Ovary (tissue), 3 donors: ENCODE data around the gene DNAAF8.

ENCODE experiments used
- EP300 ChIP-seq: sonication (generic); formaldehyde crosslinking; IDR thresholded peaks from one replicate; pipeline ENCODE4 v1.6.1; 2017; ENCODE audit warnings: antibody characterized with exemption
- POLR2A ChIP-seq: fragments of 450-650 bp; IDR thresholded peaks from one replicate; pipeline ENCODE4 v1.6.1; 2017; ENCODE audit warnings: antibody characterized with exemption, mild to moderate bottlenecking, moderate library complexity
- TF ChIP-seq, protein P1 (sequence below), 3 donors: fragments of 450-650 bp in 2 of 3; fragments of 200-600 bp in 1 of 3; IDR thresholded peaks; one replicate each; pipeline versions ENCODE4 v1.5.1 to v1.8.0; 2016 to 2022; ENCODE audit warnings: antibody characterized with exemption in 3 of 3, mild to moderate bottlenecking in 1 of 3
- donor health status: DM: no; HTN: no; CAD: no.

DNA sequence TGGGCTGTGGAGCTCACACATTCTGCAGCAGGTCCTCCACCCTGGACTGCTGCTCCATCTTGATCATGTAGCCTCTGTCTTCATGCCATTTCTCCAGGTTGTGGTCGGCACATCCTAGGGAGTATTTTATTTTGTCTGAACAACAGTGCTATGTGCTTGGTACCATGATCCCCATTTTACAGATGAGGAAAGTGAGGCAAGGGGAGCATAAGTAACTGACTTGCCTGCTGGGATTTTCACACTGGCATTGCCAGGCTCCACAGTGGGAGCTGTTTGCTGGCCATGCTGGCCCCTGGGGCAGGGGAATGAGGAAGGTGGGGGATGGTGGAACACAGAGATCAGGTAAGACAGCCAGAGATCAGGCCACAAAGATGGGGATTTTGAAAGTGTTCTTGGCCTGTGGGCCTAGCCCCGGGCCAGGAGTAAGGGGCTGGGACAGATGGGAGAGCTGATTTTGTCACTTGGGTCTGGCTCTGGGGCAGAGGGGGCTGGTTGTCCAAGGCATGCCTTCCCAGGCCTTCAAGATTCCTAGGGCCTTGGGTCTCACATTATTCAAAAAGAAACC, 41.9 kb downstream of the DNAAF8 start:
- TF ChIP-seq, protein P1, sequence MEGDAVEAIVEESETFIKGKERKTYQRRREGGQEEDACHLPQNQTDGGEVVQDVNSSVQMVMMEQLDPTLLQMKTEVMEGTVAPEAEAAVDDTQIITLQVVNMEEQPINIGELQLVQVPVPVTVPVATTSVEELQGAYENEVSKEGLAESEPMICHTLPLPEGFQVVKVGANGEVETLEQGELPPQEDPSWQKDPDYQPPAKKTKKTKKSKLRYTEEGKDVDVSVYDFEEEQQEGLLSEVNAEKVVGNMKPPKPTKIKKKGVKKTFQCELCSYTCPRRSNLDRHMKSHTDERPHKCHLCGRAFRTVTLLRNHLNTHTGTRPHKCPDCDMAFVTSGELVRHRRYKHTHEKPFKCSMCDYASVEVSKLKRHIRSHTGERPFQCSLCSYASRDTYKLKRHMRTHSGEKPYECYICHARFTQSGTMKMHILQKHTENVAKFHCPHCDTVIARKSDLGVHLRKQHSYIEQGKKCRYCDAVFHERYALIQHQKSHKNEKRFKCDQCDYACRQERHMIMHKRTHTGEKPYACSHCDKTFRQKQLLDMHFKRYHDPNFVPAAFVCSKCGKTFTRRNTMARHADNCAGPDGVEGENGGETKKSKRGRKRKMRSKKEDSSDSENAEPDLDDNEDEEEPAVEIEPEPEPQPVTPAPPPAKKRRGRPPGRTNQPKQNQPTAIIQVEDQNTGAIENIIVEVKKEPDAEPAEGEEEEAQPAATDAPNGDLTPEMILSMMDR (IDR thresholded peaks at IDR 0.05): no peak
- TF ChIP-seq POLR2A (no peak), EP300 (no peak)
